HepG2 (cell line): ENCODE measurements around the gene OR1I1. TPM values are rescaled to one million over a fixed set of nuclear protein-coding genes. Genes with fewer than 3 reads are reported as not detected.
A peak's percentile ranks its signal among the peaks of the same experiment; 100 is the strongest.

Experiments used
- ATAC-seq: fragments of 200-7000 bp; cut with Tn5 transposase; 3 replicates; pipeline ENCODE4 v1.9.1; 2020; ENCODE audit warnings: mild to moderate bottlenecking, moderate library complexity
- BruUV-seq: library from RNA; stranded (reverse); fragments of 400-500 nt; replicated peaks from 2 replicates; lab custom pipeline; 2021; lab: Mats Ljungman, UMichigan
- CTCF ChIA-PET: fragments of 300-600 bp; formaldehyde crosslinking; extraction: SDS; loops from one replicate; lab custom pipeline; 2021; ENCODE audit warnings: low total read pairs, inconsistent platforms, low intra/inter-chr PET ratio; lab: Yijun Ruan, JAX
- POLR2A ChIA-PET: fragments of 350-600 bp; sonication (Branson Sonifier 250); formaldehyde crosslinking; loops from one replicate; lab custom pipeline; 2020; ENCODE audit warnings: antibody characterized with exemption, inconsistent platforms; lab: Yijun Ruan, JAX
- DNase-seq: peaks from one replicate; pipeline ENCODE4 v3.0.0-alpha.2; 2015; ENCODE audit warnings: low spot score
- FAIRE-seq: peaks from 3 replicates; lab custom pipeline; 2011; peaks lifted over from hg19 to GRCh38; lab: Jason Lieb, UNC
- H2AFZ ChIP-seq: one replicate; pipeline ENCODE4 v1.6.1; 2011; ENCODE audit warnings: low read length, inconsistent platforms
- H3K27ac ChIP-seq: fragments of 300-600 bp; 3 replicates; pipeline ENCODE4 v1.8.0; 2011; ENCODE audit warnings: mixed run types, mild to moderate bottlenecking, mixed read lengths, low read length, inconsistent platforms; ENCODE audit not compliant: insufficient read depth; ENCODE audit errors: extremely low read length
- H3K27me3 ChIP-seq, 2 experiments: fragments of 200-600 bp in 1 of 2; 2 replicates in 1 of 2; 3 replicates in 1 of 2; pipeline versions ENCODE4 v1.6.0 to v1.8.0; 2011; ENCODE audit warnings: low read length in 2 of 2, mild to moderate bottlenecking in 2 of 2, moderate library complexity in 2 of 2, inconsistent platforms in 1 of 2; ENCODE audit not compliant: insufficient read depth in 2 of 2, control insufficient read depth in 1 of 2
- H3K36me3 ChIP-seq, 2 experiments: fragments of 200-600 bp in 1 of 2; replicated peaks in 1 of 2; 2 replicates in 1 of 2; 3 replicates in 1 of 2; pipeline versions ENCODE4 v1.5.1 to v1.8.0; 2011; ENCODE audit warnings: low read length in 2 of 2, inconsistent platforms in 1 of 2; ENCODE audit not compliant: insufficient read depth in 2 of 2, control insufficient read depth in 1 of 2
- H3K4me1 ChIP-seq: 2 replicates; pipeline ENCODE4 v1.5.1; 2012; ENCODE audit warnings: low read length, inconsistent platforms; ENCODE audit not compliant: insufficient read depth
- H3K4me2 ChIP-seq: 2 replicates; pipeline ENCODE4 v1.6.0; 2011; ENCODE audit warnings: low read depth, low read length, inconsistent platforms
- H3K4me3 ChIP-seq, 3 experiments: fragments of 200-600 bp in 1 of 3; sonication (generic), shearing (Covaris generic) in 1 of 3; replicated peaks in 1 of 3; 2 replicates each; pipeline ENCODE4 v1.5.1; 2011 to 2016; ENCODE audit warnings: low read length in 3 of 3, inconsistent platforms in 2 of 3, low read depth in 2 of 3, mild to moderate bottlenecking in 2 of 3, control low read depth in 1 of 3, mixed read lengths in 1 of 3; ENCODE audit not compliant: insufficient read depth in 1 of 3
- H3K79me2 ChIP-seq: one replicate; pipeline ENCODE4 v1.6.1; 2011; ENCODE audit warnings: low read length, inconsistent platforms; ENCODE audit not compliant: insufficient read depth
- H3K9ac ChIP-seq: 2 replicates; pipeline ENCODE4 v1.6.0; 2011; ENCODE audit warnings: mild to moderate bottlenecking, low read depth, low read length, inconsistent platforms; ENCODE audit not compliant: insufficient read depth
- H3K9me3 ChIP-seq: 2 replicates; pipeline ENCODE4 v1.5.1; 2012; ENCODE audit warnings: mild to moderate bottlenecking, low read length
- H4K20me1 ChIP-seq: 2 replicates; pipeline ENCODE4 v1.6.0; 2011; ENCODE audit warnings: inconsistent platforms, mild to moderate bottlenecking, low read length, moderate library complexity; ENCODE audit not compliant: insufficient read depth
- AGO2 ChIP-seq: fragments of 200-400 bp; formaldehyde crosslinking; optimal IDR thresholded peaks from 2 replicates; pipeline ENCODE3; 2017; ENCODE audit warnings: mild to moderate bottlenecking, low read depth, low read length, moderate library complexity
- KDM5B ChIP-seq: sonication (generic); formaldehyde crosslinking; IDR thresholded peaks from 2 replicates; pipeline ENCODE4 v1.4.0; 2020; ENCODE audit warnings: missing genetic modification reagents, mild to moderate bottlenecking, borderline replicate concordance
- SMC3 ChIP-seq: IDR thresholded peaks from 2 replicates; pipeline ENCODE4 v1.6.1; 2011; ENCODE audit warnings: low read length, improper control_type of control experiment
- TEAD3 ChIP-seq: optimal IDR thresholded peaks from 2 replicates; pipeline ENCODE3; 2016; ENCODE audit warnings: borderline replicate concordance
- ZNF782 ChIP-seq: sonication (generic); formaldehyde crosslinking; IDR thresholded peaks from 2 replicates; pipeline ENCODE4 v1.4.0; 2020; ENCODE audit warnings: missing genetic modification reagents, mild to moderate bottlenecking, borderline replicate concordance
- WGBS: methylation state at CpG from one replicate; pipeline ENCODE4 v1.1.6; 2017; ENCODE audit warnings: low lambda C conversion rate; 5-methylcytosine and 5-hydroxymethylcytosine counted together
- in situ Hi-C: cut with HindIII; loops from 2 replicates; pipeline ENCODE4 v1.10.0; 2017; ENCODE audit warnings: low pct_unique_long_range_greater_than_20kb; ENCODE audit not compliant: extremely low pct_ligation_motif_present
- intact Hi-C: fragments of 100-400 bp; cut with micrococcal nuclease; formaldehyde crosslinking; loops from one replicate; pipeline ENCODE4 v1.10.0; 2022; ENCODE audit not compliant: unreplicated experiment
- polyA plus RNA-seq, 8 experiments: library from polyadenylated mRNA; depleted of rRNA in 3 of 8; stranded (reverse) in 7 of 8; unstranded in 1 of 8; fragments of >200 nt; fragmentation: Illumina TruSeq in 4 of 8; extraction: Trizol in 4 of 8; gene quantifications; 2 replicates each; pipeline versions ENCODE4 v1.2.1 to v1.2.3, GENCODE V29; 2011 to 2016; ENCODE audit warnings: low read depth in 4 of 8, missing spikeins in 1 of 8, mixed read lengths in 1 of 8; ENCODE audit not compliant: insufficient read depth in 1 of 8
- total RNA-seq, 5 experiments: library from RNA; depleted of rRNA; stranded (reverse); fragments of >200 nt; fragmentation: Illumina TruSeq; extraction: Trizol; gene quantifications; 2 replicates each; pipeline ENCODE4 v1.2.3, GENCODE V29; 2016; ENCODE audit warnings: low read depth in 1 of 5
- TF ChIP-seq, protein P1 (sequence below): sonication (generic); formaldehyde crosslinking; IDR thresholded peaks from 2 replicates; pipeline ENCODE4 v1.4.0; 2020; ENCODE audit warnings: mild to moderate bottlenecking, missing genetic modification reagents
- TF ChIP-seq, protein P2 (sequence below): IDR thresholded peaks from 2 replicates; pipeline ENCODE4 v1.6.1; 2012; ENCODE audit warnings: low read depth, low read length, improper control_type of control experiment
- TF ChIP-seq, protein P3 (sequence below), 2 experiments: sonication (generic) in 1 of 2; formaldehyde crosslinking in 1 of 2; IDR thresholded peaks; 2 replicates each; pipeline versions ENCODE4 v1.4.0 to v1.6.1; 2018 to 2020; ENCODE audit warnings: missing genetic modification reagents in 2 of 2, borderline replicate concordance in 1 of 2, low read depth in 1 of 2, mild to moderate bottlenecking in 1 of 2, missing biosample characterization in 1 of 2

Gene OR1I1
- total and polyA plus RNA-seq, 2 of the 13 experiments (the other 11 are each of a cell fraction or from before 2014, with no cell fraction given), result not detected

GRCh38 chr19:15099017-15099582 is 17.1 kb downstream of the OR1I1 start:
- Histone ChIP-seq H3K27ac (no peak overlapping the region), H3K27me3 (no peaks in the 10 kb centered on the region; a peak in 1 of 5 replicates), H3K4me2 (no peak overlapping the region), H3K9me3 (peaks cover under 1% of the 10 kb centered on the region; the same call in 1 of the 2 replicates), H3K4me1 (peaks cover 27% of the 10 kb centered on the region), H3K4me3 (no peak overlapping the region), H3K9ac (no peak overlapping the region)
- no peak for ATAC-seq
- POLR2A ChIA-PET, result no interaction called here
- in situ Hi-C loops, result loop anchor here (5.0 to 25.0 kb wide), 2 partner anchors 53 to 463 kb away; no protein-coding TSS in a partner anchor
- BruUV-seq, result no TSS peak
- intact Hi-C loops, result no loop called here
- TF ChIP-seq TEAD3 (CRISPR knock-in tag), result no peak
- no peak for TF ChIP-seq KDM5B
- TF ChIP-seq, protein P1, sequence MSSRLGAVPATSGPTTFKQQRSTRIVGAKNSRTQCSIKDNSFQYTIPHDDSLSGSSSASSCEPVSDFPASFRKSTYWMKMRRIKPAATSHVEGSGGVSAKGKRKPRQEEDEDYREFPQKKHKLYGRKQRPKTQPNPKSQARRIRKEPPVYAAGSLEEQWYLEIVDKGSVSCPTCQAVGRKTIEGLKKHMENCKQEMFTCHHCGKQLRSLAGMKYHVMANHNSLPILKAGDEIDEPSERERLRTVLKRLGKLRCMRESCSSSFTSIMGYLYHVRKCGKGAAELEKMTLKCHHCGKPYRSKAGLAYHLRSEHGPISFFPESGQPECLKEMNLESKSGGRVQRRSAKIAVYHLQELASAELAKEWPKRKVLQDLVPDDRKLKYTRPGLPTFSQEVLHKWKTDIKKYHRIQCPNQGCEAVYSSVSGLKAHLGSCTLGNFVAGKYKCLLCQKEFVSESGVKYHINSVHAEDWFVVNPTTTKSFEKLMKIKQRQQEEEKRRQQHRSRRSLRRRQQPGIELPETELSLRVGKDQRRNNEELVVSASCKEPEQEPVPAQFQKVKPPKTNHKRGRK (CRISPR knock-in tag), result peak; percentile 80; the same call in 1 of the 2 replicates
- TF ChIP-seq, all 625 proteins: peak for 1
- H3K79me2 ChIP-seq, result no peaks in the 10 kb centered on the region
- CTCF ChIA-PET, result no interaction called here
- FAIRE-seq (no peak), DNase-seq (no peak)
- H3K36me3 ChIP-seq, result no peaks in the 10 kb centered on the region
- no peak overlapping the region for H2AFZ ChIP-seq
- 45% methylated on average over 3 of the region's 3 CpGs for WGBS
- H4K20me1 ChIP-seq, result no peaks in the 10 kb centered on the region

DNA sequence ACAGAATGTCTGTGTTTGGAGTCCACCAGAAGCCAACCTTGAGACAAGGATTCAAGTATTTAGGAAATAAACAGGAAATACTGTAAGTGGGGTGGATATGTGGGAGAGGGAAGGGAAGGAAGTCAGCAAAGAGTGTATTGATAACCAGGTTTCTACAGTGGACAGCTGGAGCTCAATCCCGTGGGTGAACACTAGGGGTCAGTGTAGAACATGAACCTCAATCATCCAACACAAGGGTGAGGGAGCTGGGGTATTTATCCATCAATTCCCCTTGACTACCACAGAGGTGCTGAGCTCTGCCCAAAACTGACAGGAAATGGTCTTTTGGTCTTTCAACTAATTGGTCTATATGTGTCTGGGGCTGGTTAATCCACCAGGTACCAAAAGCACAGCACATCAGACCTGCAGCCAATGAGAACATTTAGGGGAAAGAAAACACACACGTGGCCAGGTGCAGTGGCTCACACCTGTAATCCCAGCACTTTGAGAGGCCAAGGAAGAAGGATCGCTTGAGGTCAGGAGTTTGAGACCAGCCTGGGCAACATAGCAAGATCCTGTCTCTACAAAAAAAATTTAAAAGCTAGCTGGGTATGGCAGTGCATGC is 19.6 kb downstream of the OR1I1 start:
- no peak overlapping the region for H3K4me3 ChIP-seq
- H3K36me3 ChIP-seq, result no peaks in the 10 kb centered on the region
- ATAC-seq, result peak; percentile 72
- in situ Hi-C loops (no loop called here), intact Hi-C loops (no loop called here)
- no peak overlapping the region for H3K4me2 ChIP-seq
- 31% methylated on average over 3 of the region's 3 CpGs for WGBS
- ChIA-PET POLR2A (no interaction called here), CTCF (interaction anchor here (1.4 kb wide), 1 partner anchor 49 kb away, joined by 12 read pairs; no protein-coding TSS in a partner anchor)
- peaks cover 18% of the 10 kb centered on the region for H3K4me1 ChIP-seq
- H3K9me3 ChIP-seq, result peaks cover 5% of the 10 kb centered on the region; the same call in 1 of the 2 replicates
- H3K27me3 ChIP-seq, result no peaks in the 10 kb centered on the region
- no TSS peak for BruUV-seq
- DNase-seq, result peak; percentile 52
- no peaks in the 10 kb centered on the region for H3K79me2 ChIP-seq
- H4K20me1 ChIP-seq, result no peaks in the 10 kb centered on the region
- no peak overlapping the region for H3K9ac ChIP-seq
- H3K27ac ChIP-seq, result no peak overlapping the region
- H2AFZ ChIP-seq, result no peak overlapping the region
- peak; percentile 69 for FAIRE-seq
- TF ChIP-seq ZNF782 (no peak), AGO2 (no peak), SMC3 (peak; percentile 30; the same call in 1 of the 2 replicates)
- TF ChIP-seq, protein P2, sequence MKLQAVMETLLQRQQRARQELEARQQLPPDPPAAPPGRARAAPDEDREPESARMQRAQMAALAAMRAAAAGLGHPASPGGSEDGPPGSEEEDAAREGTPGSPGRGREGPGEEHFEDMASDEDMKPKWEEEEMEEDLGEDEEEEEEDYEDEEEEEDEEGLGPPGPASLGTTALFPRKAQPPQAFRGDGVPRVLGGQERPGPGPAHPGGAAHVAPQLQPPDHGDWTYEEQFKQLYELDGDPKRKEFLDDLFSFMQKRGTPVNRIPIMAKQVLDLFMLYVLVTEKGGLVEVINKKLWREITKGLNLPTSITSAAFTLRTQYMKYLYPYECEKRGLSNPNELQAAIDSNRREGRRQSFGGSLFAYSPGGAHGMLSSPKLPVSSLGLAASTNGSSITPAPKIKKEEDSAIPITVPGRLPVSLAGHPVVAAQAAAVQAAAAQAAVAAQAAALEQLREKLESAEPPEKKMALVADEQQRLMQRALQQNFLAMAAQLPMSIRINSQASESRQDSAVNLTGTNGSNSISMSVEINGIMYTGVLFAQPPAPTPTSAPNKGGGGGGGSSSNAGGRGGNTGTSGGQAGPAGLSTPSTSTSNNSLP, result no peak
- TF ChIP-seq, protein P3, sequence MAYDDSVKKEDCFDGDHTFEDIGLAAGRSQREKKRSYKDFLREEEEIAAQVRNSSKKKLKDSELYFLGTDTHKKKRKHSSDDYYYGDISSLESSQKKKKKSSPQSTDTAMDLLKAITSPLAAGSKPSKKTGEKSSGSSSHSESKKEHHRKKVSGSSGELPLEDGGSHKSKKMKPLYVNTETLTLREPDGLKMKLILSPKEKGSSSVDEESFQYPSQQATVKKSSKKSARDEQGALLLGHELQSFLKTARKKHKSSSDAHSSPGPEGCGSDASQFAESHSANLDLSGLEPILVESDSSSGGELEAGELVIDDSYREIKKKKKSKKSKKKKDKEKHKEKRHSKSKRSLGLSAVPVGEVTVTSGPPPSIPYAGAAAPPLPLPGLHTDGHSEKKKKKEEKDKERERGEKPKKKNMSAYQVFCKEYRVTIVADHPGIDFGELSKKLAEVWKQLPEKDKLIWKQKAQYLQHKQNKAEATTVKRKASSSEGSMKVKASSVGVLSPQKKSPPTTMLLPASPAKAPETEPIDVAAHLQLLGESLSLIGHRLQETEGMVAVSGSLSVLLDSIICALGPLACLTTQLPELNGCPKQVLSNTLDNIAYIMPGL (CRISPR knock-in tag; IDR thresholded peaks at IDR 0.05; ENCODE audit: borderline replicate concordance in 1 of 2, low read depth in 1 of 2), result no peak
